HepG2 (cell line): ENCODE results near the gene RAB6A. TPM values are rescaled to one million over a fixed set of nuclear protein-coding genes. Genes with fewer than 3 reads are reported as not detected.
A peak's percentile ranks its signal among the peaks of the same experiment; 100 is the strongest.

ENCODE experiments used
- ATM ChIP-seq: fragments of 450-650 bp; IDR thresholded peaks from 2 replicates; pipeline ENCODE4 v1.7.1; 2017; ENCODE audit warnings: mild to moderate bottlenecking, borderline replicate concordance
- DMAP1 ChIP-seq: IDR thresholded peaks from 2 replicates; pipeline ENCODE4 v1.6.1; 2016
- EED ChIP-seq: sonication (generic); formaldehyde crosslinking; IDR thresholded peaks from 2 replicates; pipeline ENCODE4 v1.5.0; 2020; ENCODE audit warnings: mild to moderate bottlenecking, missing genetic modification reagents
- HNF1A ChIP-seq, 2 experiments: sonication (generic) in 1 of 2; formaldehyde crosslinking in 1 of 2; IDR thresholded peaks; 2 replicates each; pipeline versions ENCODE4 v1.4.0 to v1.6.1; 2016 to 2020; ENCODE audit warnings: borderline replicate concordance in 1 of 2, low read depth in 1 of 2, mild to moderate bottlenecking in 1 of 2, missing genetic modification reagents in 1 of 2
- ISL2 ChIP-seq: sonication (generic); formaldehyde crosslinking; IDR thresholded peaks from 2 replicates; pipeline ENCODE4 v1.5.0; 2020; ENCODE audit warnings: missing genetic modification reagents
- MAZ ChIP-seq, 2 experiments: sonication (generic) in 1 of 2; formaldehyde crosslinking in 1 of 2; IDR thresholded peaks; 2 replicates each; pipeline versions ENCODE4 v1.5.0 to v1.6.1; 2012 to 2020; ENCODE audit warnings: low read depth in 2 of 2, mild to moderate bottlenecking in 2 of 2, borderline replicate concordance in 1 of 2, improper control_type of control experiment in 1 of 2, low read length in 1 of 2, missing genetic modification reagents in 1 of 2, moderate library complexity in 1 of 2
- MLX ChIP-seq: IDR thresholded peaks from 2 replicates; pipeline ENCODE4 v1.6.1; 2016
- MTA1 ChIP-seq: sonication (generic); formaldehyde crosslinking; IDR thresholded peaks from 2 replicates; pipeline ENCODE4 v1.4.0; 2020; ENCODE audit warnings: missing genetic modification reagents, mild to moderate bottlenecking, borderline replicate concordance
- MYC ChIP-seq: sonication (generic); formaldehyde crosslinking; IDR thresholded peaks from 2 replicates; pipeline ENCODE4 v1.9.0; 2021; ENCODE audit warnings: missing genetic modification reagents, borderline replicate concordance
- NR1H2 ChIP-seq: sonication (generic); formaldehyde crosslinking; IDR thresholded peaks from 2 replicates; pipeline ENCODE4 v1.8.1; 2022; ENCODE audit warnings: low read depth, missing genetic modification reagents, borderline replicate concordance
- NR3C1 ChIP-seq: sonication (generic); formaldehyde crosslinking; IDR thresholded peaks from 2 replicates; pipeline ENCODE4 v1.4.0; 2020; ENCODE audit warnings: missing genetic modification reagents
- PAX8 ChIP-seq: sonication (generic); formaldehyde crosslinking; IDR thresholded peaks from 2 replicates; pipeline ENCODE4 v1.8.0; 2022; ENCODE audit warnings: mild to moderate bottlenecking, missing genetic modification reagents, borderline replicate concordance
- PLRG1 ChIP-seq: fragments of 450-650 bp; conservative IDR thresholded peaks from 2 replicates; pipeline ENCODE4 v1.6.1; 2016
- REL ChIP-seq: sonication (generic); formaldehyde crosslinking; conservative IDR thresholded peaks from 2 replicates; pipeline ENCODE4 v1.8.0; 2022; ENCODE audit warnings: mild to moderate bottlenecking, missing genetic modification reagents, moderate library complexity
- SCMH1 ChIP-seq: sonication (generic); formaldehyde crosslinking; IDR thresholded peaks from 2 replicates; pipeline ENCODE4 v1.9.0; 2021; ENCODE audit warnings: missing genetic modification reagents, mild to moderate bottlenecking, borderline replicate concordance
- ZBTB44 ChIP-seq: sonication (generic); formaldehyde crosslinking; IDR thresholded peaks from 2 replicates; pipeline ENCODE4 v1.4.0; 2020; ENCODE audit warnings: missing genetic modification reagents
- ZC3H4 ChIP-seq: sonication (generic); formaldehyde crosslinking; IDR thresholded peaks from 2 replicates; pipeline ENCODE4 v1.4.0; 2020; ENCODE audit warnings: missing genetic modification reagents, borderline replicate concordance
- ZNF276 ChIP-seq: sonication (generic); formaldehyde crosslinking; IDR thresholded peaks from 2 replicates; pipeline ENCODE4 v1.4.0; 2020; ENCODE audit warnings: mild to moderate bottlenecking, low read depth, missing genetic modification reagents
- ZNF468 ChIP-seq: sonication (generic); formaldehyde crosslinking; IDR thresholded peaks from 2 replicates; pipeline ENCODE4 v1.8.0; 2022; ENCODE audit warnings: mild to moderate bottlenecking, moderate library complexity, missing genetic modification reagents
- ZNF644 ChIP-seq: IDR thresholded peaks from 2 replicates; pipeline ENCODE4 v1.6.1; 2016; ENCODE audit warnings: low read depth
- ZNF747 ChIP-seq: sonication (generic); formaldehyde crosslinking; IDR thresholded peaks from 2 replicates; pipeline ENCODE4 v1.8.1; 2023; ENCODE audit warnings: missing genetic modification reagents, mild to moderate bottlenecking, borderline replicate concordance
- polyA plus RNA-seq, 8 experiments: library from polyadenylated mRNA; depleted of rRNA in 3 of 8; stranded (reverse) in 7 of 8; unstranded in 1 of 8; fragments of >200 nt; fragmentation: Illumina TruSeq in 4 of 8; extraction: Trizol in 4 of 8; gene quantifications; 2 replicates each; pipeline versions ENCODE4 v1.2.1 to v1.2.3, GENCODE V29; 2011 to 2016; ENCODE audit warnings: low read depth in 4 of 8, missing spikeins in 1 of 8, mixed read lengths in 1 of 8; ENCODE audit not compliant: insufficient read depth in 1 of 8
- total RNA-seq, 5 experiments: library from RNA; depleted of rRNA; stranded (reverse); fragments of >200 nt; fragmentation: Illumina TruSeq; extraction: Trizol; gene quantifications; 2 replicates each; pipeline ENCODE4 v1.2.3, GENCODE V29; 2016; ENCODE audit warnings: low read depth in 1 of 5

RAB6A gene
- total and polyA plus RNA-seq, 2 of the 13 experiments (the other 11 are each of a cell fraction or from before 2014, with no cell fraction given) = 74.3 to 121 TPM

GRCh38 chr11:73760679-73761402, at the start of gene RAB6A (continued):
- TF ChIP-seq MTA1 (CRISPR knock-in tag) (no peak; the same call in 1 of the 2 replicates), HNF1A (IDR thresholded peaks at IDR 0.05; ENCODE audit: low read depth) (no peak), HNF1A (CRISPR knock-in tag; IDR thresholded peaks at IDR 0.05; ENCODE audit: borderline replicate concordance) (peak; percentile 29; the same call in 1 of the 2 replicates), DMAP1 (CRISPR knock-in tag) (peak; percentile 61), MAZ (IDR thresholded peaks at IDR 0.05; ENCODE audit: borderline replicate concordance, low read depth, low read length) (peak; percentile 62; the same call in 1 of the 2 replicates), MAZ (CRISPR knock-in tag; IDR thresholded peaks at IDR 0.05; ENCODE audit: low read depth) (peak; percentile 89), ZNF276 (CRISPR knock-in tag) (no peak), ZBTB44 (CRISPR knock-in tag) (no peak), MLX (CRISPR knock-in tag) (no peak), ZNF747 (CRISPR knock-in tag) (no peak), ATM (no peak), SCMH1 (CRISPR knock-in tag) (no peak), MYC (CRISPR knock-in tag) (peak; percentile 77; the same call in 1 of the 2 replicates), PLRG1 (no peak), ISL2 (CRISPR knock-in tag) (0 out of 2 replicates have a peak, but pooled peaks have one; percentile 15), NR1H2 (CRISPR knock-in tag) (no peak), ZNF644 (CRISPR knock-in tag) (no peak), REL (CRISPR knock-in tag) (0 out of 2 replicates have a peak, but pooled peaks have one; percentile 41), ZC3H4 (CRISPR knock-in tag) (no peak), PAX8 (CRISPR knock-in tag) (no peak), NR3C1 (CRISPR knock-in tag) (no peak), ZNF468 (CRISPR knock-in tag) (no peak), EED (CRISPR knock-in tag) (no peak)
